CD4-positive, alpha-beta T cell (primary cell): Measurements from ENCODE around the gene P4HA1. TPM values are rescaled to one million over a fixed set of nuclear protein-coding genes. Genes with fewer than 3 reads are reported as not detected.

Experiments used
- ATAC-seq: fragments of 200-7000 bp; cut with Tn5 transposase; one replicate; pipeline ENCODE4 v1.10.0; 2022; ENCODE audit warnings: mild to moderate bottlenecking; ENCODE audit not compliant: poor library complexity
- CTCF ChIA-PET: fragments of 350-600 bp; sonication (Branson Sonifier 250); formaldehyde crosslinking; loops from one replicate; lab custom pipeline; 2021; ENCODE audit warnings: antibody characterized with exemption, inconsistent platforms; lab: Charles Lee
- POLR2A ChIA-PET: fragments of 350-600 bp; sonication (Branson Sonifier 250); formaldehyde crosslinking; loops from one replicate; lab custom pipeline; 2021; ENCODE audit warnings: antibody characterized with exemption, inconsistent platforms; lab: Charles Lee
- DNase-seq, 14 experiments: peaks; one replicate each; pipeline ENCODE4 v3.0.0-alpha.2; 2013 to 2020; ENCODE audit warnings: mixed read lengths in 2 of 14
- H3K27ac ChIP-seq, 2 donors: one replicate each; pipeline versions ENCODE4 v1.5.1 to v1.7.0; 2013; ENCODE audit warnings: low read length in 2 of 2, low read depth in 1 of 2, mild to moderate bottlenecking in 1 of 2
- H3K27me3 ChIP-seq, 2 experiments: 1 replicate in 1 of 2; 2 replicates in 1 of 2; pipeline versions ENCODE4 v1.6.1 to v1.7.0; 2013; ENCODE audit warnings: low read length in 2 of 2, control low read depth in 1 of 2, mild to moderate bottlenecking in 1 of 2, moderate library complexity in 1 of 2; ENCODE audit not compliant: insufficient read depth in 2 of 2, control insufficient read depth in 1 of 2
- H3K36me3 ChIP-seq: one replicate; pipeline ENCODE4 v1.6.1; 2013; ENCODE audit warnings: low read length, control low read depth; ENCODE audit not compliant: insufficient read depth
- H3K4me1 ChIP-seq: one replicate; pipeline ENCODE4 v1.6.1; 2013; ENCODE audit warnings: low read length, control low read depth; ENCODE audit not compliant: insufficient read depth
- H3K4me3 ChIP-seq: one replicate; pipeline ENCODE4 v1.5.1; 2013; ENCODE audit warnings: mild to moderate bottlenecking, low read length, moderate library complexity
- H3K9me3 ChIP-seq, 2 experiments: 1 replicate in 1 of 2; 2 replicates in 1 of 2; pipeline versions ENCODE4 v1.6.1 to v1.7.0; 2013; ENCODE audit warnings: low read length in 2 of 2, mild to moderate bottlenecking in 2 of 2, control low read depth in 1 of 2, moderate library complexity in 1 of 2; ENCODE audit not compliant: control insufficient read depth in 1 of 2, insufficient read depth in 1 of 2
- H3K27ac Mint-ChIP-seq: one replicate; pipeline ENCODE4 v1.8.0; 2020; ENCODE audit warnings: mixed read lengths
- H3K27me3 Mint-ChIP-seq: one replicate; pipeline ENCODE4 v1.8.0; 2021; ENCODE audit warnings: mixed read lengths
- H3K36me3 Mint-ChIP-seq: one replicate; pipeline ENCODE4 v1.8.0; 2021; ENCODE audit warnings: low read depth, mixed read lengths
- H3K4me1 Mint-ChIP-seq: one replicate; pipeline ENCODE4 v1.8.0; 2021; ENCODE audit warnings: low read depth, mixed read lengths
- H3K4me3 Mint-ChIP-seq: one replicate; pipeline ENCODE4 v1.8.0; 2020; ENCODE audit warnings: mild to moderate bottlenecking, mixed read lengths
- H3K9me3 Mint-ChIP-seq: one replicate; pipeline ENCODE4 v1.8.0; 2020; ENCODE audit warnings: mixed read lengths
- CTCF ChIP-seq: fragments of 200-600 bp; IDR thresholded peaks from one replicate; pipeline ENCODE4 v1.8.0; 2022; ENCODE audit warnings: antibody characterized with exemption, mild to moderate bottlenecking
- intact Hi-C, 2 experiments: fragments of 100-400 bp; cut with DNase I in 1 of 2; cut with micrococcal nuclease in 1 of 2; formaldehyde crosslinking; loops; one replicate each; pipeline versions ENCODE4 v1.15.1 to v1.9.0; 2023 to 2025; cut with DNase I, micrococcal nuclease
- total RNA-seq, 174 experiments: library from RNA in 2 of 174; stranded (reverse) in 2 of 174; gene quantifications; one replicate each; pipeline ENCODE4 v1.2.3 and lab custom pipeline; 2021 to 2026

Gene P4HA1
- total RNA-seq, 2 experiments from 2014 or later = 9.0 to 9.1 TPM

GRCh38 chr10:73054286-73054685, 42.4 kb downstream of the P4HA1 start:
- intact Hi-C loops = no loop called here
- H3K27me3 Mint-ChIP-seq = no peaks in the 10 kb centered on the region
- DNase-seq = no peak
- H3K4me1 Mint-ChIP-seq = no peaks in the 10 kb centered on the region
- H3K9me3 Mint-ChIP-seq = no peaks in the 10 kb centered on the region
- no peaks in the 10 kb centered on the region for H3K4me1 ChIP-seq
- ATAC-seq = no peak
- ChIA-PET POLR2A (no interaction called here), CTCF (no interaction called here)
- H3K27ac ChIP-seq = no peak overlapping the region
- no peak overlapping the region for H3K4me3 ChIP-seq
- H3K27me3 ChIP-seq = no peaks in the 10 kb centered on the region
- no peak overlapping the region for H3K4me3 Mint-ChIP-seq
- TF ChIP-seq CTCF = no peak
- no peaks in the 10 kb centered on the region for H3K9me3 ChIP-seq
- H3K36me3 ChIP-seq = peaks cover 22% of the 10 kb centered on the region
- no peak overlapping the region for H3K27ac Mint-ChIP-seq
- H3K36me3 Mint-ChIP-seq = peaks cover 68% of the 10 kb centered on the region

GRCh38 chr10:73053275-73053674, 43.4 kb downstream of the P4HA1 start:
- Histone ChIP-seq H3K9me3 (no peaks in the 10 kb centered on the region), H3K36me3 (peaks cover 22% of the 10 kb centered on the region), H3K27ac (no peak overlapping the region), H3K4me3 (no peak overlapping the region), H3K4me1 (no peaks in the 10 kb centered on the region), H3K27me3 (no peaks in the 10 kb centered on the region)
- Mint-ChIP-seq H3K4me1 (no peaks in the 10 kb centered on the region), H3K9me3 (no peaks in the 10 kb centered on the region), H3K4me3 (no peak overlapping the region), H3K36me3 (peaks cover 72% of the 10 kb centered on the region), H3K27ac (no peak overlapping the region), H3K27me3 (no peaks in the 10 kb centered on the region)
- ATAC-seq (no peak), DNase-seq (no peak)
- ChIA-PET POLR2A (interaction anchor here (1.3 kb wide), 1 partner anchor 14 kb away, joined by 4 read pairs; no protein-coding TSS in a partner anchor), CTCF (no interaction called here)
- intact Hi-C loops = no loop called here
- no peak for TF ChIP-seq CTCF

- no peak for DNase-seq
- Mint-ChIP-seq H3K27me3 (no peaks in the 10 kb centered on the region), H3K4me3 (no peak overlapping the region), H3K4me1 (no peaks in the 10 kb centered on the region), H3K9me3 (no peaks in the 10 kb centered on the region), H3K27ac (no peak overlapping the region), H3K36me3 (peaks cover 54% of the 10 kb centered on the region)
- H3K27me3 ChIP-seq = no peaks in the 10 kb centered on the region
- TF ChIP-seq CTCF = no peak
- H3K9me3 ChIP-seq = no peaks in the 10 kb centered on the region
- no peaks in the 10 kb centered on the region for H3K4me1 ChIP-seq
- ChIA-PET POLR2A (no interaction called here), CTCF (no interaction called here)
- no peak for ATAC-seq
- H3K36me3 ChIP-seq = peaks cover 43% of the 10 kb centered on the region
- intact Hi-C loops = no loop called here
- H3K27ac ChIP-seq = no peak overlapping the region
- H3K4me3 ChIP-seq = no peak overlapping the region
Measured at GRCh38 chr10:73044378-73045285, 52.0 kb downstream of the P4HA1 start.
